Measurements from ENCODE around the gene MEG3.

Gene MEG3

DNA sequence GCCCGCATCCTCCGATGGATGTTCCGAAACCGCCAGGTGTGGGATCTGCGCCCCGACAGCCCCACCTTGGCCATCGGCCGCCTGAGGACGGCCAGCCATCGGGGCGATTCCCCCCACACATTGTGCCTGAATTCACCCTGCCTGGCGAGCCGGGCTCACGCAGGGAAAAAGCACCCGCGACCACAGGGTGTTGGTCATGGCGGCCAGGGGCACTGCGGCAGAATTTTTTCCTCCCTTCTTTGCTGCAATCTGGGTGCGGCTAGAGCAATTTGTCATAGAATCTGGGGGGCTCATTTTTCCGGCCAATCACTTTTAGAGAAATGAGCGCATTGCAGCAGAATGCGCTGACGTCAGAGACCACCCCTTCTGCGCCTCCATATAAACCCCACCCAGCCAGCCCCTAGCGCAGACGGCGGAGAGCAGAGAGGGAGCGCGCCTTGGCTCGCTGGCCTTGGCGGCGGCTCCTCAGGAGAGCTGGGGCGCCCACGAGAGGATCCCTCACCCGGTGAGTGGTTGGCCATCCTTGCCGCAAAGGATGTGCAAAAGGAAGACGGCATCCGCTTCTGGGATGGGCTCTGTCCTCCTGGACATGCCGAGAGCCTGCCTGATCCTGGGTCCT lies at the start of gene MEG3:
MEG3 (plus strand) TSS at position 406 of the 619 bp plus-strand sequence.
- DNase-seq, result no peak

GRCh38 chr14:100776681-100777365 lies 49.1 kb upstream of the MEG3 start:
- no peak for DNase-seq

- DNase-seq, result no peak
Measured at GRCh38 chr14:100777366-100777817, 48.5 kb upstream of the MEG3 start.

DNA sequence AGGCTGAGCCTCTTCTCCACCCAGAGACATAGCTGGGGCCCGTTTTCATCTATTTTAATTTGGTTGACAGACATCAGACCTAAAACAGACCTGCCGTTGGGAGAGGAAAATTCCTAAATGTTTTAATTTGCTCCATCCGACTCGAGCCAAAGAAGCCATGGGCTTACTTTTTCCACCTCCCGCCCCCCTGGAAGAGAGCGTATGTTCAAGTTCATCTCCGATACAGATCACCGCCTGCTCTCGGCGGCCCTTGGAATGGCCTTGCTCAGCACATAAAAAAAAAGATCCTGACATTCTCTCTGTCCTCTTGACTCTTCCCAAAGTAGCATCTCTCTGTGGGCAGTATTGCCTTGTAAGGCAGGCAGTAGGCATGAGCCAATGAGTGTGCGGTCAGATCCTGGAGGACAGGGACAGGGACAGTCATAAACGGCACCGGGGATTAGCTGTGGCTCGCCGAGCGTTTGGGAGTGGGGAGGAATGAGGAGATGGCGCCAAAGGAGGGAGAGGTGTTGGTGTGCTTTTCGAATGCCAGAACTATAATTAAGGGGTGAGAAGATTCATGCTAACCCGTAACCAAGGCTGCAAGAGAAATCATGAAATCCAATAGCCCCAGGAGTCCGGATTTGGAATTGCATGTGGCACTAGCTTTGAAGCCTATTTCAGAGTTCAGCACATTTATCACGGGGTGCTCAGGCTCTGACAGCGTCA lies 47.9 kb upstream of the MEG3 start:
- DNase-seq, result no peak

DNA sequence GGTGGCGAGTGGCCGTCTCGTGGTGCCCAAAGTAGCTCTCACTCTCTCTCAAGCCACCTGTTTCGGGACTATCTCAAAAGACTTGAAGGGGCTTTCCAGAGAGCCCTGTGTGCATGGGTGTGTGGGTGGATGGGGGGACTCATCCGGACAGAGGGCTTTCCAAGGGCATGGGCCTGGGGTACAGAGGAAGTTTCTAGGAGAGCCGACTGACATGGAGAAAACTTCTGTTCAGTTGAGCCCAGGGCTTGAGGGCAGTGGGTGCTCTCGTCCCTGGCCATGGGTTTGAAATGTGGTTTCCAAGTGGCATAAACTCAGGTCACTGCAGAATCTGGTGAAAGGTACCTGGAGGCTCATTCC lies 47.4 kb upstream of the MEG3 start:
- DNase-seq, result no peak

DNA sequence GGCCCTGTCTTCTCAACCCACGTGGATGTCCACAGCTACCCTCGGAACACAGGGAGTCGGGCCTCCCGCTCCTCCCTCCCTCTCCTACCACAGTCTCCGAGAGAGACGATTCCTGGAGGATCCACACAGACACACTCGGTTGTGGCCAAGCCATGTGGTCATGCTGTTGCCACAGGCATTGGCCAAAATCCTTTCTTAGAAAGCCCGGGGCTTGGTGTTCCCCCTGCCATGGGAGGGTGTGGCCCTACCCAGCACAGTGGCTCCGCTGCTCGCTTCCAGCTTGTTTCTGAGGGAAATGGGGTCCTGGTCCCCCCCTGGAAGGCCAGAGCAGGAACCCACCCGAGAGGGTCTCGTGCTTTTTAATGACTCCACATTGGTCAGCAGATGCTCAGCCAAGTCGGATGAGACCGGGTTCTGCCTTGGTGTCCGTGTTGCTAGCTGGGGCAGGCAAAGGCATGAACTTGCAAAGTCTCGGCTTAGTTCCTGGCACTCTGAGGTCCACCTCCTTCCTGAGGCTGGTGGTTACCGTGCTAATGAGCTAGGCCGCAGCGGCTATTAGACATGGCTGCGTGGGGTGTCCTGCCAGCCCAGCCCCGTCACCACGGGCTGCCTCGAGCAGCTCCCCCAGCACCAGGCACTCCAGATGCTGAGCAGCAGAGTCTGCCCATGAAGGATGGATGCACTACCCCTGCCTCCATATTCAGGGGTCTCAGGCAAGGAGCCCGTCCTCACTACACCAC lies 46.8 kb upstream of the MEG3 start:
- DNase-seq, result no peak

DNA sequence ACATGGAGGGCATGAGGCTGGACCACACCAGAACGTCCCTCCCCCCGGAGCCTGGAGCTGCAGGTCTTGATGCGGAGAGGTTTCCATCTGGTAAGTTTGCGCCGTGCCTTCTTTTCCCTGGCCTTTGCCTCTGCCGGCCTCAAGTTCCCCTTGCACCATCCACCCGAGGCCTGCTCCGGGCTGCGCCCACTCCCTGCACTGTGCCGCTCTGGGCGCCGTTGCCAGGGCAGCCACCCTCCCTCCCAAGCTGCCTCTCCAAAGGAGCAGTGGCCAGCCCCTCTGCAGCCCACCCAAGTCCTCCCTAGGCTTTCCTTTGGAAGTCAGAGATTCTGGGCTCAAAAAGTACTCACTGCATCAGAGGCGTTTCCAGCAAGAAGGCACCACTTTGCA lies 46.2 kb upstream of the MEG3 start:
- no peak for DNase-seq

GRCh38 chr14:100780246-100780645 lies 45.7 kb upstream of the MEG3 start:
- no peak for DNase-seq

DNA sequence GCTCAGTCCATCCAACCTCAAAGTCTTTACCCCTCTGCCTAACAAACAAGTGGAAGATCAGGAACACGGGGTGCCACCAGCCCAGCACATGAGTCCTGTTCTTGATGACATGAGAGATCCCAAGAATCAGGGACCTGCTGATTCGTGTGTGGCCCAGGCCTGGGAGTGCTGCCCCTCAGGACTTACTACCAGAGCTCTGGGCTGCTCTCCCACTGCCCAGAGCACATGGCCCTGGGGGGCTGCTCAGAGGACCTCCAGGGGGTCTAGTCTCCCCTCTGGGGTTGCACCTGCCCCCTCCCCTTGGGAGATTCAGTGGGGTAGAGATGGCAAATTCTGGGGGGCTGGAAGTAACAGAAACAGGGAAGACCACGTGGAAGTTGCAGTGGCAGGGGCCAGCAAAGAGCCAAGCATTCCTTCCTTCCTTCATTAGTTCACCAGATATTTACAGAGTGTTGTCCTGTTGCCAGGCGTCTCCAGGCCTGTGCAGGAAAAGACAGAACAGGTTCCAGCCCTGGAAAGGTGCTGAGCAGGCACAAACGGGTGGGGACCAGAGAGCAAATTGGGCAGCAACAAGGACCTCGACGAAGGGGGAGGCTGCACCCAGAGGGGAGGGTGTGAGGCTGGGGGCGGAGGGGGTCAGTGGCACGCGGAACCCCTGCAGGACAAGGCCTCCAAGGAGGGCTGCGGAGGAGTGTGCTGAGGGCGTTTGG lies 45.1 kb upstream of the MEG3 start:
- DNase-seq, result no peak

DNA sequence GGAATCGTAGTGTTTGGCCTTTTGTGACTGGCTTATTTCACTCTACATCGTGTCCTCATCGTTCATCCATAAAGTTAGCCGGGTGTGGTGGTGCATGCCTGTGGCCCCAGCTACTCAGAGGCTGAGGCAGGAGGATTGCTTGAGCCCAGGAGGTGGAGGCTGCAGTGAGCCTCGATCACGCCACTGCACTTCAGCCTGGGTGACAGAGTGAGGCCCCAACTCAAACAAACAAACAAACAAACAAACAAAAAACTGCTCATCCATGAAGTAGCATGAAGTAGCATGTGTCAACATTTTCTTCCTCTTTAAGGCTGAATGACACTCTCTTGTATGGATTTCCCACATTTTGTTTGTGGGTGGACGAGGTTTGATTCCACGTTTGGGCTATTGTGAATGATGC lies 44.0 kb upstream of the MEG3 start:
- no peak for DNase-seq

GRCh38 chr14:100782516-100783320 lies 43.2 kb upstream of the MEG3 start:
- no peak for DNase-seq

DNA sequence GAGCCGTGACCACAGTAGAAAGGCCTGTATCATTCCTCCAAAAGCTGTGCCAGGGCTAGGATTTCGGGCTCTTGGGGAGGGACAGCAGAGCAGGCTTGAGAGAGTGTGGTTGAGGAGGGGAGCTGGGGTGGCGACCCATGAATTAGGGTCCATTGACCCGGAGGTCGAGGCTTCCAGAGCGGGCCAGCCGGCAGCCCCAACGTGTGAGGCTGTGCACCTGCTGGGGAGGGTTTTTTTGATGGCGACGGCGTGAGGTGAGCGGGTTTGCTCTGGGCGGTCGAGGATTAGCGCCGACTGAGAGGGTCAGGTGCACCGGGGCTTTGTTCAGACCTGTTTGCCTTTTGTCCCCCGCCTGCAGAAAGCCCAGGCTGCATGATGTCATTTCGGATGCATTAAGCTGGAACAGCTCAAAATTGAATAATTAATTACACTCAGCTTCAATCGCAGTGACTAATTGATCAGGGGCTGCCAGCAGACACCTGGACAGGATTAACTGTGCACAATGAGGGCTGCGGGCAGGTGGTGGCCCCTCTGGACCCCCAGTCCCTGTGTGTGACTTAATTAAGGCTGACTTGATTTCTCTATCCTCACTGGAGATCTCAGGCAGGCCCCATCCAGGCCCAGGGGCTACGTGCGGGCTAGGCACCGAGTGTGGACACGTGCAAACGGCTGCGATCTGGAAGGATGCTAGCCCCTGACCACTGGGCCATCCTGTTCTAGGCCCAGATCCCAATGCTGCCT lies 42.1 kb upstream of the MEG3 start:
- no peak for DNase-seq

DNA sequence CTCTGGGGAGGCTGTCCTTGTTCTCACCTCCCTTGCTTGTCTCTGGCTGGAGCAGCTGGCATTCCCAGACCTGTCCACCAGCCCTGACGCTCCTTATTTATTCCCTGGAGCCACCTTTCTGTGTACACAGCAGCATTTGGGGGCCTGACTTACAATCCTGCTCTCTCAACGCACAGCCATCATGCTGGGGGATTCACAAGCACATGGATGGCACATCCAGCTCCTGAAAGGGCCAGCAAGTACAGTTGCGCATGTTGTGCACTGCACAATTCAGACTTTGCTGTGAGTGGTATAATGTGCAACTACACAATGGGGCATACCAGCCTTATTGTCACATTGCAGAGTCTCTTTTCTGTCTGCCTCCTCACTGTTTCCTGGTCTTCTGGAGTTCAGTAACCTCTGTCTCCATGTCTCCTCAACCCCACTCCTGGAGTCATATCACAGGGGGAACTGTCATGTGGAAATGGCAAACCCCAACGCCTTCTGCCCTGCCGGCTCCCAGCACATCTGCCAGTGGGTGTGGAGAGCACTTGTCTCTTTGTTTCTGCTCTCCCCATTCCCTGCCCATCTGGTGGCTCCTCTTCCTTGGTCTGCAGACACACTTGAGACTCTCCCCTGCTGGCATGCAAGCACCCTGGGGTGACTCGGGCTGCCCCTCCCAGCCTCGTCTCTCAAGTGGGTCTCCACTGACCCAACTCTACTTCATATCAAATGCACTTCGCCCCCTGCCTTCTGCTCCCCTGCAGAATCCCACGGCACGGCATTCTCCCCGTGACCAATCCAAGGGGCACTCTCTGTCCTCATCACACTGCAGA lies 41.2 kb upstream of the MEG3 start:
- no peak for DNase-seq

DNA sequence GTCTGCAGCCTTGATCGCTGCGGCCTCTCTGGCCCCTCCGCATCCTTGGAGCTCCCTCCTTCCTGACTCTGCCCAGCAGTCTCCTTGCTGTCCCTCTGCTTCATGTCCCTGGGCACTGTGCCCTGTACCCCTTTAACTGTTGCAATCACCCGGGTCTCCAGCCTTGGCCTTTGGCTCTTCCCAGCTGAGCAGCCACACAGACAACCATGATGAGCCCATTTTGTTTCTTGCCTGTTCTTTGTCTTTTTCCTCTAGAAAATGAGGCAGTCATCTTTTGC lies 40.6 kb upstream of the MEG3 start:
- no peak for DNase-seq

- no peak for DNase-seq
Measured at GRCh38 chr14:100785626-100786025, 40.3 kb upstream of the MEG3 start.

GRCh38 chr14:100786131-100786530 lies 39.8 kb upstream of the MEG3 start:
- DNase-seq, result no peak

DNA sequence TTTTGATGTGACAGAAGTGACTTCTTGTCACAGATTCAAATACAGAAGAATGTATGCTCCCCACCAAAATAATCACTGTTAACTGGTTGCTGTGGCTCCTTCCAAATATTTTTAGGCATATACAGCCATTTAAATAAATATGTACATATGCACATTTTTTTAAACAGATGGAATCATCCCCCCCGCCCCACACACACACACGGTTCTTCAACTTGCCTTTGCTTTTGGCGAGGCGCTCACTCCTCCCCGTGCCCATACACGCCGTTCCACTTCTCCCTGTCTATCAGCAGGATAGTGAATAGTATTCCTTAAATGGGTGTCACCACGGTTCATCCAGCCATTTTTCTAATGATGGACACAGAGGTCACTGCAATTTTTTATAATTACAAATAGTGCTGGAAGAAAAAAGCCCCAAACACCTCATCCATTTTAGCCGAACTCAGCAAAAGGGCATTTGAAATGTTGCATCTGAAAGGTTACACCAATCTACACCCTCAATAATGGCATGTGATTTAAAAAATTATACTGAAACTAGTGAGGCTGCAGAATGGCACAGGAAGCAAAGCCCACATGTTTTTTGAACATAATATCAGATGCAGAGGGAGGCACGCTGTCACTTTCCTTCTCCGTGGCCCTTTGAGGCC lies 39.2 kb upstream of the MEG3 start:
- DNase-seq, result no peak

DNA sequence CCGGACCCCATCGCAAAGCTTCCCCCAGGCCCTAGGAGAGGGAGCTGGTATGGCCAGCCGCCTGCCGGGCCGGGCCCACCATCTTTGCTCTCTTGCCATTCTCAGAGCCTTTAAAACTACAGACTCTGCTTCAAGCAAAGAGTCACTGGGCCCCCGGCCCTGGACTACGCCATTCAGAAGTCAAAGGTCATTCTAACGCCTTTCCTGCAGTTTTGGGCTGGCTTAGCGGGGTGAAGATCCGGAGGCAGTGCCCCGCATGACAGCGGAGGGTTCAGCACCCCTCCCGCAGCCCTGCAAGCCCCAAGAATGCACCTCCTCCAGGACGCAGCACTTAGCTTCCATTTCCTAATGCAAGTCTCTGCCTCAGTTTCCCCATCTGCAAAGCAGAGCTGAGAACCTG lies 38.3 kb upstream of the MEG3 start:
- DNase-seq, result no peak

- DNase-seq, result no peak
Measured at GRCh38 chr14:100788517-100788916, 37.4 kb upstream of the MEG3 start.

GRCh38 chr14:100788942-100789341 lies 37.0 kb upstream of the MEG3 start:
- no peak for DNase-seq

All from OCI-M1 (cell line).